Hair follicular keratinocyte (primary cell): Measurements from ENCODE around the gene ANKRD30A. TPM values are rescaled to one million over a fixed set of nuclear protein-coding genes. Genes with fewer than 3 reads are reported as not detected.

ENCODE experiments used
- total RNA-seq: library from RNA; depleted of rRNA; stranded (reverse); fragments of >200 nt; gene quantifications from 2 replicates; pipeline ENCODE4 v1.2.3, GENCODE V29; 2015

ANKRD30A gene
- not detected in 2 replicates for total RNA-seq

GRCh38 chr10:37125191-37125732, at the start of gene ANKRD30A:
TSS of gene ANKRD30A (plus strand) at chr10:37125598. CDS start at chr10:37125788, 190 bp downstream.

